ENCODE measurements around the gene RAP1A. TPM values are rescaled to one million over a fixed set of nuclear protein-coding genes. Genes with fewer than 3 reads are reported as not detected.
A peak's percentile ranks its signal among the peaks of the same experiment; 100 is the strongest.

RAP1A gene
- total RNA-seq (ENCODE audit: unreplicated experiment): 41.7 TPM
- long read RNA-seq, full-length matches to known transcripts: 1 of 1 reads
- long read RNA-seq, partial matches to known transcripts: 0 of 1 reads
- long read RNA-seq, other reads (novel, unspliced or antisense): 0 of 1 reads

DNA sequence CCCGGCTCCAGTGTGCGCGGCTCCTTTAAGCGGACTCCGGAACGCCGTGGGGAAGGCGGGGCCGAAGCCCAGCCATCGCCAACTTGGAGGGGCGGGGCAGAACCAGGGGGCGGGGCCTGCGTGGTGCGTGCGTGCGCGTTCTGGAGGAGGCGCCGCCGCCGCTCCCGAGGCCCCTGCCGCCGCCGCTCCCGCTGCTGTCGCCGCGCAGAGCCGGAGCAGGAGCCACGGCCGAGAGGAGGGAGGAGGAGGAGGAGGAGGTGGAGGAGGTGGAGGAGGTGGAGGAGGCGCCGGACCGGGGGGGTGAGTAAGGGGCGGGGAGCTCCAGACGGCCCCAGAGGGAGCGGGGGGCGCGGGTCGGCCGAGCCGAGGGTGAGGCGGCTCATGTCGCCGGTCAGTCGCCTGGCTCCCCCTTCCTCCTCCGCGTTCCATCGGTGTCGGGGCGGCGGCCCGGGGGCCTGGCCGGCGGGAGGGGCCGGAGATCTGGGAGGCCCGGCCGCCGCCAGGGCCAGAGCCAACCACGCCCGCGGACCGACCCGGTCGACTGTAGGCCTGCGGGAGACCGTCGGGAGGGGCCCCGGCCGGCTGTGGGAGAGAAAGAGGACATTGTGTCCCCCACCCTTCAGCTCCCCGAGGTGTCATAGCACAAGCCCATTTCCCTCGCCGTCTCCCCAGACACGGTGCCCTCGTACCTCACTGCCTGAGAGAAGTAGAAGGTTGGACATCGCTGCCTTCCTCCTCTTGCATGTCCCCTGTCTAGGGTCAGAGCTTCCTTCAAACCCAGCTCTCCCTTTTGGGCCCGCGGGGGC is at the start of gene RAP1A:
Gene RAP1A (plus strand): TSS at position 155 of the 806 bp plus-strand sequence. CDS start 71,572 bp downstream, outside the sequence.
- Mint-ChIP-seq H3K9me3 (ENCODE audit: unreplicated experiment) (no peaks in the 10 kb centered on the region), H3K4me3 (ENCODE audit: unreplicated experiment) (peak within 1 kb of the TSS; percentile 95), H3K27me3 (ENCODE audit: unreplicated experiment) (peaks cover 1% of the 10 kb centered on the region), H3K27ac (ENCODE audit: unreplicated experiment) (peak within 1 kb of the TSS; percentile 67), H3K36me3 (ENCODE audit: low read depth, unreplicated experiment) (peaks cover 8% of the 10 kb centered on the region), H3K4me1 (ENCODE audit: unreplicated experiment) (peaks cover 32% of the 10 kb centered on the region)
- peak; percentile 96 for DNase-seq (ENCODE audit: low spot score)
- TF ChIP-seq, protein P1, sequence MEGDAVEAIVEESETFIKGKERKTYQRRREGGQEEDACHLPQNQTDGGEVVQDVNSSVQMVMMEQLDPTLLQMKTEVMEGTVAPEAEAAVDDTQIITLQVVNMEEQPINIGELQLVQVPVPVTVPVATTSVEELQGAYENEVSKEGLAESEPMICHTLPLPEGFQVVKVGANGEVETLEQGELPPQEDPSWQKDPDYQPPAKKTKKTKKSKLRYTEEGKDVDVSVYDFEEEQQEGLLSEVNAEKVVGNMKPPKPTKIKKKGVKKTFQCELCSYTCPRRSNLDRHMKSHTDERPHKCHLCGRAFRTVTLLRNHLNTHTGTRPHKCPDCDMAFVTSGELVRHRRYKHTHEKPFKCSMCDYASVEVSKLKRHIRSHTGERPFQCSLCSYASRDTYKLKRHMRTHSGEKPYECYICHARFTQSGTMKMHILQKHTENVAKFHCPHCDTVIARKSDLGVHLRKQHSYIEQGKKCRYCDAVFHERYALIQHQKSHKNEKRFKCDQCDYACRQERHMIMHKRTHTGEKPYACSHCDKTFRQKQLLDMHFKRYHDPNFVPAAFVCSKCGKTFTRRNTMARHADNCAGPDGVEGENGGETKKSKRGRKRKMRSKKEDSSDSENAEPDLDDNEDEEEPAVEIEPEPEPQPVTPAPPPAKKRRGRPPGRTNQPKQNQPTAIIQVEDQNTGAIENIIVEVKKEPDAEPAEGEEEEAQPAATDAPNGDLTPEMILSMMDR (IDR thresholded peaks at IDR 0.05; ENCODE audit: unreplicated experiment): no peak

DNA sequence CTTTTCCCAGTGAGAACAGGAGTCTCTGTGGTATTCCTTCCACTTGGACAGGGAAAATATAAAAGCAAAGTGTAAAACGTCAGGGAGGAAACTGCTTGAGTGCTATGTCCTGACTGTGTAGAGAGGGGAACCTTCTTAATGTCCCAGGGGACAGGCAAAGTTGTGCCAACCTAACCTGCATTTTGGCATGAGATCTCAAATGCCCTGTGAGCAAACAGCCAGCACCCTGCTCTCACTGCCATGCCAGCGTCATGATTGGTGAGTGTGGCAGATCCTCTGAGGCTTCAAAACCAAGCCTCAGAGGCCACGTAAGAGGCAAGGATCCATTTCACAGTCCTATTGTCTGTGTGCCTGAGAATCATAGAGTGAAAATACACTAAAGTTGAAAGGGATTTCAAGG is 49.7 kb upstream of the RAP1A start:
- no peaks in the 10 kb centered on the region for H3K36me3 Mint-ChIP-seq (ENCODE audit: low read depth, unreplicated experiment)
- H3K9me3 Mint-ChIP-seq (ENCODE audit: unreplicated experiment): no peaks in the 10 kb centered on the region
- no peak overlapping the region for H3K4me3 Mint-ChIP-seq (ENCODE audit: unreplicated experiment)
- DNase-seq (ENCODE audit: low spot score): no peak
- TF ChIP-seq, protein P1 (IDR thresholded peaks at IDR 0.05; ENCODE audit: unreplicated experiment): no peak
- H3K27ac Mint-ChIP-seq (ENCODE audit: unreplicated experiment): no peak overlapping the region
- no peaks in the 10 kb centered on the region for H3K27me3 Mint-ChIP-seq (ENCODE audit: unreplicated experiment)
- H3K4me1 Mint-ChIP-seq (ENCODE audit: unreplicated experiment): no peaks in the 10 kb centered on the region

GRCh38 chr1:111570781-111571181 is 48.8 kb upstream of the RAP1A start:
- no peaks in the 10 kb centered on the region for H3K4me1 Mint-ChIP-seq (ENCODE audit: unreplicated experiment)
- no peak overlapping the region for H3K27ac Mint-ChIP-seq (ENCODE audit: unreplicated experiment)
- peak; percentile 31 for DNase-seq (ENCODE audit: low spot score)
- no peaks in the 10 kb centered on the region for H3K27me3 Mint-ChIP-seq (ENCODE audit: unreplicated experiment)
- TF ChIP-seq, protein P1 (IDR thresholded peaks at IDR 0.05; ENCODE audit: unreplicated experiment): peak; percentile 56
- H3K36me3 Mint-ChIP-seq (ENCODE audit: low read depth, unreplicated experiment): no peaks in the 10 kb centered on the region
- H3K4me3 Mint-ChIP-seq (ENCODE audit: unreplicated experiment): no peak overlapping the region
- no peaks in the 10 kb centered on the region for H3K9me3 Mint-ChIP-seq (ENCODE audit: unreplicated experiment)

DNA sequence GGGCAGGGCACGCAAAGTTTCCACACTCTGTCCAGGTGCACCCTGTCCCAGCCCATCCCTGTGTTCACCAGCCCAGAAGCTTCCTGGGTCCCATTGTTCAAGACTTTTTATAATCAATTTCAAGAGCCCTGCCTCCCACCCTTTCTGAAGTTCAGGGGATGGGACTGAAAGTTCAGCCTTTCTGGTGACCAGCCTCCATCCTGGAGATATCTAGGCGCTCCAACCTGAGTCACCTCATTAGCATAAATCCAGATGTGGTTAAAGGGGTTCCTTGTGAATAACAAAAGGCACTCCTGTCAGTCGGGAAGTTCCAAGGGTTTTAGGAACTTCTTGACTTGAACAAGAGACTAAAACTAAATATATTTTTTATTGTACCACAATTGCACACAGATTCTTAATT is 48.4 kb upstream of the RAP1A start:
- H3K27ac Mint-ChIP-seq (ENCODE audit: unreplicated experiment): no peak overlapping the region
- no peak for DNase-seq (ENCODE audit: low spot score)
- H3K27me3 Mint-ChIP-seq (ENCODE audit: unreplicated experiment): no peaks in the 10 kb centered on the region
- no peaks in the 10 kb centered on the region for H3K9me3 Mint-ChIP-seq (ENCODE audit: unreplicated experiment)
- no peak overlapping the region for H3K4me3 Mint-ChIP-seq (ENCODE audit: unreplicated experiment)
- H3K36me3 Mint-ChIP-seq (ENCODE audit: low read depth, unreplicated experiment): no peaks in the 10 kb centered on the region
- no peaks in the 10 kb centered on the region for H3K4me1 Mint-ChIP-seq (ENCODE audit: unreplicated experiment)
- TF ChIP-seq, protein P1 (IDR thresholded peaks at IDR 0.05; ENCODE audit: unreplicated experiment): peak; percentile 8

DNA sequence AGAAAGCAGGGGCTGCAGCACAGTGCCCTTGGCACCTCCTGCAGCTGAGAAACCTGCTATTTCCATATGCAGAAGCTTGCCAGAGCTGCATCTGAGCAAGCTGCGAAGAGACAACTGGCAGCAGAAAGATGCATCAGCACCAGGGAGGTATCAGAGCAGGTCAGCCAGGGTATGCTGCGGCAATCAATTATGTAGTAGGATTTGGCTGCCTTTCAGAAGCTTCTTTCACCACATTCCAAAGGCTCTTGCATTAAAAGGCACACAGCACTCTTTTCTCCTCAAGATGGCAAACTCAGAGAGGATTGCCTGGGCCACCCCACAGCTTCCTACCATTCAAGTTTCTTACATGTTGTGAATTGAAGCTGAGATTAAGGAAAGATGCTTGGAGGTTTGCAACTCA is 47.6 kb upstream of the RAP1A start:
- no peaks in the 10 kb centered on the region for H3K36me3 Mint-ChIP-seq (ENCODE audit: low read depth, unreplicated experiment)
- H3K27me3 Mint-ChIP-seq (ENCODE audit: unreplicated experiment): no peaks in the 10 kb centered on the region
- H3K9me3 Mint-ChIP-seq (ENCODE audit: unreplicated experiment): no peaks in the 10 kb centered on the region
- DNase-seq (ENCODE audit: low spot score): no peak
- H3K27ac Mint-ChIP-seq (ENCODE audit: unreplicated experiment): no peak overlapping the region
- no peaks in the 10 kb centered on the region for H3K4me1 Mint-ChIP-seq (ENCODE audit: unreplicated experiment)
- H3K4me3 Mint-ChIP-seq (ENCODE audit: unreplicated experiment): no peak overlapping the region
- TF ChIP-seq, protein P1 (IDR thresholded peaks at IDR 0.05; ENCODE audit: unreplicated experiment): no peak

Measured in endothelial cell (in vitro differentiated cells).